Liver (tissue), 9 donors: ENCODE data around the gene RAD54L2. TPM values are rescaled to one million over a fixed set of nuclear protein-coding genes. Genes with fewer than 3 reads are reported as not detected.

Experiments used
- DNase-seq: peaks from one replicate; pipeline ENCODE4 v3.0.0-alpha.2; 2017; ENCODE audit warnings: low spot score
- H3K27ac ChIP-seq, 2 donors: one replicate each; pipeline ENCODE4 v1.7.0; 2013; ENCODE audit warnings: inconsistent platforms in 2 of 2, low read length in 2 of 2, control low read depth in 1 of 2, low read depth in 1 of 2, mild to moderate bottlenecking in 1 of 2
- H3K27me3 ChIP-seq, 4 donors: one replicate each; pipeline versions ENCODE4 v1.6.1 to v1.7.0; 2013; ENCODE audit warnings: low read length in 3 of 4, inconsistent platforms in 1 of 4, mild to moderate bottlenecking in 1 of 4, moderate library complexity in 1 of 4; ENCODE audit not compliant: control insufficient read depth in 4 of 4, insufficient read depth in 4 of 4
- H3K36me3 ChIP-seq, 4 donors: one replicate each; pipeline versions ENCODE4 v1.6.1 to v1.7.0; 2013; ENCODE audit warnings: low read length in 3 of 4, mild to moderate bottlenecking in 3 of 4, low read depth in 1 of 4, moderate library complexity in 1 of 4; ENCODE audit not compliant: control insufficient read depth in 4 of 4, insufficient read depth in 3 of 4
- H3K4me1 ChIP-seq, 4 donors: one replicate each; pipeline versions ENCODE4 v1.6.1 to v1.7.0; 2013; ENCODE audit warnings: low read length in 3 of 4, mild to moderate bottlenecking in 3 of 4, moderate library complexity in 1 of 4; ENCODE audit not compliant: control insufficient read depth in 4 of 4, insufficient read depth in 4 of 4
- H3K4me3 ChIP-seq, 3 donors: one replicate each; pipeline versions ENCODE4 v1.6.1 to v1.7.0; 2013; ENCODE audit warnings: low read length in 3 of 3, control low read depth in 1 of 3, low read depth in 1 of 3, mild to moderate bottlenecking in 1 of 3
- H3K9ac ChIP-seq, 2 donors: one replicate each; pipeline ENCODE4 v1.7.0; 2013; ENCODE audit warnings: low read length in 2 of 2, mild to moderate bottlenecking in 2 of 2, moderate library complexity in 2 of 2, control low read depth in 1 of 2, low read depth in 1 of 2
- H3K9me3 ChIP-seq, 4 donors: one replicate each; pipeline versions ENCODE4 v1.6.1 to v1.7.0; 2013; ENCODE audit warnings: low read length in 3 of 4; ENCODE audit not compliant: control insufficient read depth in 4 of 4
- FOXA2 ChIP-seq: IDR thresholded peaks from 2 replicates; pipeline ENCODE4 v1.6.1; 2016; ENCODE audit warnings: antibody characterized with exemption
- WGBS: extraction: QIAGEN DNeasy Blood & Tissue Kit; methylation state at CpG from one replicate; pipeline ENCODE4 v1.1.7; 2013; 5-methylcytosine and 5-hydroxymethylcytosine counted together
- polyA plus RNA-seq, 2 donors: library from polyadenylated mRNA; stranded (reverse) in 1 of 2; unstranded in 1 of 2; fragments of 200-250 nt in 1 of 2; fragments of >200 nt in 1 of 2; fragmentation: Nextera tagmentation in 1 of 2; extraction: Ambion mirVana in 1 of 2; gene quantifications; one replicate each; pipeline versions ENCODE4 v1.2.1 to v1.2.3, GENCODE V29; 2013 to 2015
- total RNA-seq, 2 donors: library from RNA; depleted of rRNA; stranded (reverse); fragments of >200 nt; gene quantifications; one replicate each; pipeline ENCODE4 v1.2.3, GENCODE V29; 2014
- TF ChIP-seq, protein P1 (sequence below): IDR thresholded peaks from 2 replicates; pipeline ENCODE4 v1.6.1; 2016; ENCODE audit warnings: antibody characterized with exemption, mild to moderate bottlenecking
- donor health status: healthy.
- donor health status: healthy.
- donor health status: healthy.
- donor health status: healthy.
- donor health status: healthy.

The RAD54L2 gene
- total and polyA plus RNA-seq, 4 donors, result 1.9 to 25.1 (median 8.0) TPM

DNA sequence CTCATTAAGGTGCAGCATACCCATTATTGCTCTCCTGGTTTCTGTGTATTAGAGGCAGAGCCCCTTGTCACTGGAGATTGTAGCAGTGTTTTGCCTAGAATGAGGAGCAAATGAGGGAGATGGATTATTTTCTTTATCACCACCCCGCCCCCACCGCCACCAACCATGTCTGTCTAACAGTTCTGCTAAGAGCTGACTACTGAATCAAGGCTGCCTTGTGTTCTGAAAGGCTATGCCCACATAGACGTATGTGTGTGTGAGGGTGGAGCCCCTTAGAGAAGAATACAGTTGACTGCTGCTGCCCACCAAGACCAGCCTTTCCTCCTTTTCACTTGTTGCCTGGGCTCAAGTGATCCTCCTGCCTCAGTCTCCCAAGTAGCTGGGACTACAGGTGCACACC lies 47.4 kb downstream of the RAD54L2 start:
- Histone ChIP-seq H3K4me1 (no peaks in the 10 kb centered on the region), H3K27me3 (no peaks in the 10 kb centered on the region), H3K36me3 (peaks cover 0 to 12% (median 4%) of the 10 kb centered on the region in 4 donors), H3K4me3 (no peak overlapping the region), H3K27ac (no peak overlapping the region), H3K9me3 (no peaks in the 10 kb centered on the region), H3K9ac (no peak overlapping the region)
- DNase-seq, result no peak
- WGBS, result 96% methylated on average over 3 of the region's 3 CpGs
- no peak for TF ChIP-seq FOXA2
- TF ChIP-seq, protein P1, sequence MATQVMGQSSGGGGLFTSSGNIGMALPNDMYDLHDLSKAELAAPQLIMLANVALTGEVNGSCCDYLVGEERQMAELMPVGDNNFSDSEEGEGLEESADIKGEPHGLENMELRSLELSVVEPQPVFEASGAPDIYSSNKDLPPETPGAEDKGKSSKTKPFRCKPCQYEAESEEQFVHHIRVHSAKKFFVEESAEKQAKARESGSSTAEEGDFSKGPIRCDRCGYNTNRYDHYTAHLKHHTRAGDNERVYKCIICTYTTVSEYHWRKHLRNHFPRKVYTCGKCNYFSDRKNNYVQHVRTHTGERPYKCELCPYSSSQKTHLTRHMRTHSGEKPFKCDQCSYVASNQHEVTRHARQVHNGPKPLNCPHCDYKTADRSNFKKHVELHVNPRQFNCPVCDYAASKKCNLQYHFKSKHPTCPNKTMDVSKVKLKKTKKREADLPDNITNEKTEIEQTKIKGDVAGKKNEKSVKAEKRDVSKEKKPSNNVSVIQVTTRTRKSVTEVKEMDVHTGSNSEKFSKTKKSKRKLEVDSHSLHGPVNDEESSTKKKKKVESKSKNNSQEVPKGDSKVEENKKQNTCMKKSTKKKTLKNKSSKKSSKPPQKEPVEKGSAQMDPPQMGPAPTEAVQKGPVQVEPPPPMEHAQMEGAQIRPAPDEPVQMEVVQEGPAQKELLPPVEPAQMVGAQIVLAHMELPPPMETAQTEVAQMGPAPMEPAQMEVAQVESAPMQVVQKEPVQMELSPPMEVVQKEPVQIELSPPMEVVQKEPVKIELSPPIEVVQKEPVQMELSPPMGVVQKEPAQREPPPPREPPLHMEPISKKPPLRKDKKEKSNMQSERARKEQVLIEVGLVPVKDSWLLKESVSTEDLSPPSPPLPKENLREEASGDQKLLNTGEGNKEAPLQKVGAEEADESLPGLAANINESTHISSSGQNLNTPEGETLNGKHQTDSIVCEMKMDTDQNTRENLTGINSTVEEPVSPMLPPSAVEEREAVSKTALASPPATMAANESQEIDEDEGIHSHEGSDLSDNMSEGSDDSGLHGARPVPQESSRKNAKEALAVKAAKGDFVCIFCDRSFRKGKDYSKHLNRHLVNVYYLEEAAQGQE, result no peak

Other genes with a start within 250 kb of the RAD54L2 start
- 100 to 1,000 TPM in 1 of 2 donors, 10 to 100 TPM in 1; 28.9 to 109 TPM for gene MANF, start 153.4 kb upstream of the RAD54L2 start, total RNA-seq
- gene MANF, start 153.4 kb upstream of the RAD54L2 start, polyA plus RNA-seq, result 100 to 1,000 TPM in 1 of 2 donors, 10 to 100 TPM in 1; 42.5 to 116 TPM
- gene RBM15B, start 147.4 kb upstream of the RAD54L2 start, total RNA-seq, result 10 to 100 TPM; 12.2 to 14.8 TPM
- 1 to 10 TPM; 2.3 to 7.9 TPM for gene RBM15B, start 147.4 kb upstream of the RAD54L2 start, polyA plus RNA-seq
- gene DCAF1, start 38.7 kb upstream of the RAD54L2 start, total RNA-seq, result 10 to 100 TPM; 11.4 to 14.5 TPM
- 1 to 10 TPM; 5.2 to 6.8 TPM for gene DCAF1, start 38.7 kb upstream of the RAD54L2 start, polyA plus RNA-seq
- gene TEX264, start 132.5 kb downstream of the RAD54L2 start, total RNA-seq, result 10 to 100 TPM; 21.2 to 31.2 TPM
- gene TEX264, start 132.5 kb downstream of the RAD54L2 start, polyA plus RNA-seq, result 10 to 100 TPM; 40.0 to 48.4 TPM
- under 1 TPM in 1 of 2 donors, not detected in 1; 0.08 TPM for gene GRM2, start 168.3 kb downstream of the RAD54L2 start, total RNA-seq
- gene GRM2, start 168.3 kb downstream of the RAD54L2 start, polyA plus RNA-seq, result under 1 TPM in 1 of 2 donors, not detected in 1; 0.02 TPM
- not detected for gene IQCF6, start 240.5 kb downstream of the RAD54L2 start, total RNA-seq
- not detected for gene IQCF6, start 240.5 kb downstream of the RAD54L2 start, polyA plus RNA-seq